HG02610 (cell line): Measurements from ENCODE around the gene DNHD1.

Source experiments
- ATAC-seq: cut with Tn5 transposase; IDR thresholded peaks from one replicate; pipeline ENCODE4 v1.9.1; 2021; ENCODE audit warnings: mild to moderate bottlenecking, moderate library complexity; ENCODE audit not compliant: unreplicated experiment

The DNHD1 gene

DNA sequence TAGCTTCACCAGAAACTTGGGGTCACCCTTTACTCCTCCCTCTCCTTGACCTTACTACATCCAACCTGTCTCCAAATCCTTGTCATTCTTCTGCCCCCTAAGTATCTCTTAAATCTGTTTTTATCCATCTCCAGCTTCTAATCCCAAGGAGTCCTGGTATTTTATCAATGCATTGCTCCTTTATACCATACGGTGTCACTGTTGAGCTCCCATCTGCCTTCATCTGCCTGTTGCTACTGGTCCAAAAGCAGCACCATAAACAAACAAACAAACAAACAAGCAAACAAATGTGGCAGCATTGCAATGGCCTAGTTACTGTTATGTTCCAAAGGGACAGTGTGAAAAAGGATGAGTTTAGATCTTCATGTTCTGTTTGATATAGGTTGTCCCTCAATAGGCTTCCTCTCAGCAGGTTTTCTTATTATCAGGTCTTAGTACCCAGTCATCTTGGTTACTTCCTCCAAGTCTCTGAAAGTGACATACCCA is 34.2 kb downstream of the DNHD1 start:
- peak; percentile 51 for ATAC-seq

DNA sequence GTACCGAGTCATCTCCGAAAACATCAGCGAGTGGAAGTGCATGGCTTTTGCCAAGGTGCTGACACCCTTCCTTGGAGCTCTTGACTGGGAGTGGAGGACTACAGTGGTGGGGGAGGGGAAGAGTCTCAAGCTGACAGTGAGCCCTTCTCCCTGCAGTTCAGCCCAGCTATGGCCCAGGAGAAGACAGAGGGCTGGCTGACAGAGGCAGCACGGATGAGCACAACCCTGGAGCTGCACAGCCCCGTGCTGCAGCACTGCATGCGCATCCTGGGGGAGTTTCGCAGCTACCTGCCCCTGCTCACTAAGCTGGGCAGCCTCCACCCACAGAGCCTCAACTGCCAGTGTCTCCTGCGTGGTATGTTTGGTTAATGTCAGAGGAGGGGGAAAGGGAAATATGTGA is 41.4 kb downstream of the DNHD1 start:
- ATAC-seq, result no peak

DNA sequence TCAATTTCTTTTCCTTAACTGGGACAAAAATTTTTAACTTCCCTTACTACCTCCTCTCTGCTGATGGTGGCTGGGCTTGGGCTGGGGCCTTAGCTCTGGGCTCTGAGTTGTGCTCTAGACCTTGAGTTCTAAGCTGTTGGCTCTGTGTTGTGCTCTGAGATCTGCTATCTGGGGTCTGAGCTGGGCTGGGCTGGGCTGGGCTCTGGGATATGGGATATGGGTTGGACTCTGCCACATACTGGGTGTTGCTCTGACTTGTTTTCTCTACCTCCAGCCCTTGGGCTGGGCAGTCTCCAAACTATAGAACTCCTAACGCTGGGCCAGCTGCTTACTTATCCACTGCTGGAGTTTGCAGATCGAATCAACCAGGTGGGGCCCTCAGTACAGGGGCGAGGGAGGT is 41.9 kb downstream of the DNHD1 start:
- ATAC-seq, result no peak

DNA sequence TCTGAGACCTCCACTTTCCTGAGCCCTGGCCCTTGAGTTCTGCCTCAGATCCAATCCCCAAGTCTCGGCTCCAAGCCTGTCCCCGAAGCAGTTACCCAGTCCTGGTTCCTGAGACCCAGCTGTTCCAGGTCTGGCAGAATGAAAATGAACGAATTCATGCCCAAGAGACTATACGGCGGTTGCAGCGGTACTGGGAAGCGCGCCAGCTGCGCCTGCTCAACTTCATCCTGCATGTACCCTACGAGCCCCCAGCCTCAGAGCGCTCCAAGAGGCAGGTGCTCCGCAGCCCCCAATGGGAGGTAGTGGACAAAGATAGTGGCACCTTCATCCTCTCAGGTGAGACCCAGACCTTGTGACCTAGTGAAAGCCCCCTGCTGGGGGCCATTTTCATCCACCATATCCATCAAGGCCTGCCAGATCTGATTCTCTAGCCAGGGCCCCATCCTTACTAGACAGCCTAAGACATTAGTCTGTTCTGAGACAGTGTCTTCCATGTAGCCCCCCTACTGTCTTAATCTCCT is 42.7 kb downstream of the DNHD1 start:
- ATAC-seq, result no peak

DNA sequence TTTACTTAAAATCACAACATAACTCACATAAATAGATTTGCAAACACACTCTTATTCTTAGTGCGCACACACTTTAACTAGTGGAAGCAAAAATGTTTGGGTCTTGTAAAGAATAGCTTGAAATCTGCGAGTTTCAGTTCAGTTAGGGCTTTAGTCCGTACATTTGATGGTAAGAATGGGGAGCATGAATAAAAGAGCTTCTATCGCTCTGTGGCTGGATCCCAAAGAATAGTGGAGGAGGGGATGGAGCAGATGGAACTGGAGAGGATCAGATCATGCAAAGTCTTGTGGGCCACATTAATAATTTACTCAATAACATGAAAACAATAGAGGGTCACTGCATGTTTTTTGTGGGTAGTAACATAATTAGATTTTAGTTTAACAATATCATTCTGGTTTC is 44.3 kb downstream of the DNHD1 start:
- ATAC-seq, result no peak

DNA sequence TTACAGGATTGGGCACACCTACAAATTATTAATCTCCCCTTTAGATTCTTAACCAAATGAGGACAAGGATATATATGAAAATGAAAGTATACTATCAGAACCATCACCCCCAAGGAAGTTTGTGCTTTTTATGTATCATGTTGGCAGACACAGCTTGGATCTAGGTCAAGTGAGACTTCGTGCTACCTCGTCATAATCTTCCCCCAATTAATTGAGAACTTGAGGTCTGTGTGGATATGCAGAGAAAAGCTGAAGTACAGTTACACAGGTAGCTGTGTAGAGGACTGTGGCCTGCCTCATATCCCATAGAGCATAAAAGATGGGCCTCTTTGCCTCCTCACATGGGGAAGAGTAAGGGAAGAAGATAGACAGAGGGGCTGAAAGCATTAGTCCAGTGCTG is 45.6 kb downstream of the DNHD1 start:
- no peak for ATAC-seq

DNA sequence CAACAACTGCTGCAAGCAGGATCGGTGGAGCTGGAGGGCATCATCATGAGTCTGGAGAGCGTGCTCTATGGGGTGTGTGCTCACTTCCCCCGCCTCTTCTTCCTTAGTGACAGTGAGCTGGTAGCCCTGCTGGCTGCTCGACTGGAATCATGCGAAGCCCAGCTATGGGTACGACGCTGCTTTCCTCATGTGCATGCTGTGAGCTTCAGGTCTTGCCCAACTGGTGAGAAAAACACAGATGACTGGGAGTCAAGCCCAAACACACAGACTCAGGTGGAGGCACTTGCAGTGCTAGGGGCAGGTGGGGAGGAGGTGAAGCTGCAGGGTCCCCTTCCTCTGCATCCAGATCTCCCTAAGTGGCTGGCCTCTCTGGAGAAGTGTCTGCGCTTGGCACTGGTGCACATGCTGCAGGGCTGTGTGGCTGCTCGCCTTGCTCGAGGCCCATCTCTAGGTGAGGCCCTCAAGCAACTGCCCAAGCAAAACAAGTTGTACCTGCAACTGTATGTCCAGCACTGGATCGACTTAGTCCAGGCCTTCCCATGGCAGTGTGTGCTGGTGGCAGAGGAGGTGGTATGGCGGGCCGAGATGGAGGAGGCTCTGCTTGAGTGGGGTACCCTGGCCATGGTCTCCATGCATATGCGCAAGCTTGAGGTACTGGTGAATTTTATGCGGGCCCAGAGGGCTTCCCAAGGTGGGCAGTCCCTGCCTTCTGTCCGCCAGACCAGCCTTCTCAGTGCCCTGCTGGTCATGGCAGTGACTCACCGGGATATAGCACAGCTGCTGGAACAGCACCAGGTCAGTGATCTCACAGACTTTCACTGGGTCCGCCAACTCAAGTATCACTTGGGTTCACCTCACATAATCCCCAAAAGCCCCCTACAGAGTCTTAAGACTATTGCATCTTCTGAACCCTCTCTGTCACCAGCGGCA is 48.1 kb downstream of the DNHD1 start:
- ATAC-seq, result no peak

DNA sequence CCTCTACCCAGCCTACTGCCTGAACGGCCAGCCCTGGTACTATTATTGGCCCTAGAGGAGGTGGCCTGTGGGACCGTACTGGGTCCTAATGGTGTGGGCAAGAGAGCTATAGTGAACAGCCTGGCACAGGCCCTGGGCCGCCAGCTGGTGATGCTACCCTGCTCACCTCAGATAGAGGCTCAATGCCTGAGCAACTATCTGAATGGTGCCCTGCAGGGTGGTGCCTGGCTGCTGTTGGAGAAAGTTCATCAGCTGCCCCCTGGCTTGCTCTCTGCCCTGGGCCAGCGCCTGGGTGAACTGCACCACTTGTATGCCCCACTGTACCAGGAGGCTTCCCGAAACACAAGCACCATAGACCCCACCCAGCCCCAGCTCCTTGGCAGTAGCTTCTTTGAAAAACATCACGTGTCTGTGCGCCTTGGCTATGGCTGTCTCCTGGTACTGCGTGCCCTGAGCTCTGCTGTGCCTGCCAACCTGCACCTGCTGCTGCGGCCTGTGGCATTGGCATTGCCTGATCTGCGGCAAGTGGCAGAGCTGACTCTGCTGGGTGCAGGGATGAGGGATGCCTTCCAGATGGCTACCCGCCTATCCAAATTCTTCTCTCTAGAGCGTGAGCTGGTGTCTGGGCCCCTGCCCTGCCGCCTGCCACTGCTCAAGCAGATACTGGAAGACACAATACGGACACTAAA is 49.0 kb downstream of the DNHD1 start:
- no peak for ATAC-seq

DNA sequence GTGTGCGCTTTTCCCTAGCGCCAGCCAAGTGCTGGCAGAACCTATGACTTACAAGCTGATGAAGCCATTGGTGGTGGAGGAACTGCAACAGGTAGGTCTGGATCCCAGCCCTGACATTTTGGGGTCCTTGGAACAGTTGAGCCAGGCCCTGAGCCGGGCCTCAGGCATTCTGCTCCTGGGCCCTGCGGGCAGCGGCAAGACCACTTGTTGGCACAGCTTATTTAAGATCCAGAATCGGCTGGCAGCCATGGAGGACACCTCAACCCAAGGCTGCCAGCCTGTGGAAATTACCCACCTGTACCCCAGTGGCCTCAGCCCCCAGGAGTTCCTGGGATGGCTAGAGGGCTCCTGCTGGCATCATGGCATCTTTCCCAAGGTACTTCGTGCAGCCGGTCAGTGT is 49.7 kb downstream of the DNHD1 start:
- no peak for ATAC-seq

DNA sequence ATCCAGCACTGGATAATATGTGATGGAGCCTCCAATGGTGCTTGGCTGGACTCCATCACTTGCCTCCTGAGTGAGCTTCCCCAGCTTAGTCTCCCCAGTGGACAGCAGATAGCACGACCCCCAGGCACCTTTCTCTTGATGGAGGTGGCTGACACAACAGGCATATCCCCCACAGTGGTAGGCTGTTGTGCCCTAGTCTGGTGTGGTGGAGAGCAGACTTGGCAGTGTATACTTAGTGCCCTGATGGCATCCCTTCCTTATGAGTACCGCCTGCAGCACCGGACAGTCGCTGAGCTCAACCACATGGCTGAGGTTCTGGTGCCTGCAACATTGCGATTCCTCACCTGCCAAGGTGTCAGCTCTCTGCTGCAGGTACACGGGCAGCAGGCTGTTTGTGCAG is 50.1 kb downstream of the DNHD1 start:
- no peak for ATAC-seq

DNA sequence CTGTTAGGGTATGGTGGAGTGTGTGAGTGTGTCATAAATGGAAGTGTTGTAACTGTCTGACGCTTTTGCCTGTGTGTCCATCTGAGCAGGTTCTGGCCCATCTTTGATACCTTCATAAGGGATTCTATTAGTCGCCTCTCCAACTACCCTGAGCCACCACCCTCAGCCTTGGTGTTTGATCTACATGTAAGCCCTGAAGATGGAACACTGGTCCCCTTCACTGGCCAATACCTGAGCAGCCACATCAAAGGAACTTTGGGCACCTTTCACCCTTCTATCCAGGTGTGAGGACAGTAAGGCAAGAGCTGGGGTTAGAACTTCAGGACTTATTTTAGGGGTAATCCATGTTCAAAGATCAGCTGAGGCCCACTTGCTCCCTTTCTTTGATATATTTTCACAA is 51.0 kb downstream of the DNHD1 start:
- ATAC-seq, result no peak

DNA sequence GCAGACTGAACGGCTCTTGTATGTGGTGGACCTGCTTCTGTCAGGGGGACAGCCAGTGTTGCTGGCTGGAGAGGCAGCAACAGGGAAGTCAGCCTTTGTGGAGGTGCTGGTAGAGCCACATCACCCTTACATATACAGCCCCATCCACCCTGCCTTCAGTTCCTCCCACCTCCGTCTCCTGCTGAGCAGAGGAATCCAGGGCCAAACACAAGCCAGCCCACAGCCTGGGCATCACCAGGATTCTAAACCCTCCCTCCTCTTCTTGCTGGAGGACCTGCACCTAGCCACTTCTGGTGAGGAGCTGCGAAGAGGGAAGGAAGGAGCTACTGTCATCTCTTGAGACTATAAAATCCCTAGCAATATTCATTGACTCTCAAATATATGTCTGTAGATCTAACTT is 51.6 kb downstream of the DNHD1 start:
- ATAC-seq, result no peak

DNA sequence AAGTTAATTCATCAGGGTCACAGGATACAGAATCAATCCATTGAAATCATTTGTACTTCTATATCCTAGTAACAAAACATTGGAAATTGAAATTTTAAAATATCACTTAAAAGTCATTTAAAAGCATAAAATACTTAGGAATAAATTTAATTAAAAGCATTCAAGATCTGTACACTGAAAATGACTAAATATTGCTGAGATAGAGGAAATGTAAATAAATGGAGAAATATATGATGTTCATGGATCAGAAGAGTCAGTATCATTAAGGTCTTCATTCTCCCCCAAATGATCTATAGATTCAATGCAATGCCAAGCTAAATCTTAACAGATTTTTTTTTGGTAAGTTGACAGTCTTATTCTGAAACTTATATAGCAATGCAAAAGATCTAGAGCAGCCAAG is 56.6 kb downstream of the DNHD1 start:
- ATAC-seq, result no peak

DNA sequence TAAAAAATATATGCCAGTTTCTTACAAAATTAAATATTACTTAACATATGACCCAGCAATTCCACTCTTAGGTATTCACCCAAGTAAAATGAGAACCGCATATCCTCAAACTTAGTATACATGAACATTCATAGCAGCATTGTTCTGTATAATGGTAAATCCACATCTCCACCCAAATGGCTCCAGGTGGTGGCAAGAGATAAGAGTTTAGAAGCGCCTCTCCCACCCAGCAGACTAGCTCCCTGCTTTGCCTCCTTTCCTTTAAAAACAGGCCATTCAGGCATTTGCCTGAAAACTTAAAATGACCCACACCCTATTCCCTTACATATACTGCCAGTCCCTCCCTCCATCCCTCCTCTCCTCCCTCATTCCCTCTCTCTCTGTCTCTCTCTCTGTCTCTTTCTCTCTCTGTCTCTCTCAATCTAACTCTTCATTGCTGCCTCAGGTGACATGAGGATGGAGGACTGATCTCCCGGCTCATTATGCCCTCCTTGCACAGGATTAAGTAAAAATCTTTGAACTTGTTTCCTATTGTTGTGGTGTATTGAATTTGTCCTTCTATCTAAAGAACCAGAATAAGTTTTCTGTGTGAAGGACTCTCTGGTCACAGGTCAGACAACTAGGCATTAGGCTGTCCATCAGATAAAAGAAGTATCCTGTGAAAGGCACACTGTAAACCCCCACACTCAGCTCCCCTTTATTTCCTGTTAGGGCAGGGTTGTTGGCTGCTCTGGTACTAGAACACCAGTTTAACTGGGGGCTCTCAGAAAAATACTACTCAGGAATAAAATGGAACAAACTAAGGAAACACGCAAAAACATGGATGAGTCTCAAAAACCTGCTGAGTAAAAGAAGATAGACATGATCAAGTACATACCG is 58.0 kb downstream of the DNHD1 start:
- ATAC-seq, result no peak

DNA sequence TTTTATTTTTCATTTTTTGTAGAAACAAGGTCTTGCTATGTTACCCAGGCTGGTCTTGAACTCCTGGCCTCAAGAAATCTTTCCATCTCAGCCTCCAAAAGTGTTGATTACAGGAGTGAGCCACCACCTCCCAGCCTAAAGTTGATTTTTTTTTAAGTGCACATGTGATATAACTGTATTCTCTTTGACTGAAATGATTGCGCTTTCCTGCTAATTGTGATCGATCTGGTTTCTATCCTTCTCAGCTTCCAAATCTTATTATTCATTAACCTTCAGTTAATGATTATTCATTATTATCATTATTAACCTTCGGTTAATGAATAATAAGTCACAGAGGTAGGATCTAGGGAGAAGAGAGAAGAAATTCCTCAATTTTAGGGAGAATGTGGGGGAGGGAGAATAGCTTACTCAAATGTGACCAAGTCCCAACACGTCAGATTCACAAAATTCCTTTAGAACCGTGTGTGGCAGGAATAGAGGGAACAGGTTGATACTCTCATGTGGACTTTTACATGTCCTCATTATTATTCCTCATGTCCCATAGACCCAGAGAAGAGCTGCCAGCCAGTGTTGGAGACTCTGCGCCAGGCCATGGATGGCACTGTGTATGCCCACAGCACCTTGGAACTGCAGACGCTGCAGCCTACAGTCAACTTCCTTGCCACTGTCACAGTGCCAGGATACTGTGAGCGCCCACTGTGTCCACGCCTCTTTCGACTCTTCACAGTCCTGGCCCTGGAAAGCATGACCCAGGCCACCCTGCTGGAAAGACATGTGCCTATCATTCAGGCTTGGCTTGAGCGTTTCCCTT is 59.3 kb downstream of the DNHD1 start:
- ATAC-seq, result no peak

DNA sequence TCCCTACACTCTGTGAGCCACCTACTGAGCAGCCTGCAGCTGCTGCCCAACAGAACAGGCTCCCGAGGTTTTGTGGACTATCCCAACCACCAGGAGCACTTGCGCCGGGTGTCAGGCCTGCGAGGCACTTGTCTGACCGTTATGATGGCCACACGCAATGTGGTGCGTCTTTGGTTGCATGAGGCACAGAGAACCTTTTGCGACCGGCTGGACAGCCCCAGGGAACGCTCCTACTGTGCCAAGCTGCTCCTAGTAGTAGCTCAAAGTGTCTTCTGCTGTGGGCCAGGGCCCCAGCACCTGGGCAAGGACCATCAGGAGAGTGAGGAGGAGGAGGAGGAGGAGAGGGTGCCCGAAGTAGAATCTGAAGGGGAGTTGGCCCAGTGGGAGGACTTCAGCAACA is 60.0 kb downstream of the DNHD1 start:
- ATAC-seq, result no peak

DNA sequence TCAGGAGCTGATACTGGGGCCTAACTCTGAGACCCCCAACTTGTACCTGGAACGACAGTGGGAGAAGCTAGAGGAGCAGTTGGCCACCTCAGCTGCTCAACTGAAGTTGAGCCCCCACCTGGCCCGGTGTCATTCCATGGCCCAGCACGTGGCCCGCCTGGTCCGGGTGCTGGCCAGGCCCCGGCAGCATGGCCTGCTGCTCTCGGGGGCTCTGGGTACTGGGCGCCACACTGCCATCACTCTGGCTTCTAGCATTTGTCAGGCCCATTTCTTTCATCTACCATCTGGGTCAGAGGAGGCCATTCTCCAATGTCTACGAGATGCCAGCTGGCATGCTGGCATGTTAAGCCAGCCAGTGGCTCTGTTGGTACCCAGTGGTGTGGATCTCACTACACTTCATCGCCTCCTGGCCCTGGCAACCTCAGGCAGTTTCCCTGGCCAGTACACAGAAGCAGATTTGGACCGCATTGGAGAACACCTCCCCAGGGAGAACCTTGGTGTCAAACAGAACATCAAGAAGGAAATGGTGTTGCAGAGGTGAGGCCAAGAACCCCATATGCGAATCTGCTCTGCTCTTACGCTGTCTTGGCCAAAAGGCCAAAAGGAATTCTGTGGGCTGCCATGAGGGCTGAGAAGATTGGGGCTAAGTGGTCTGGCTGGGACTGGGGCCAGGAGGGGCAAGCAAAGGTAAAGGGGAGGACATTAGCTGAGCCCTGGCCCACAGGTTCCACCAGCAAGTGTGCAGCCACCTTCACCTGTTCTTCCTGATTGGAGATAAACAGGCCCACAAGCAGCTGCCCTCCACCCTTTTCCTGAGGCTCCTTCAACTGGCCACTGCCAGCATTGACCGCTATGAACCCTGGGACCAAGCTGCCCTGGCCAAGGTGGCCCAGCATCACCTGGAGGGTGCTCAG is 60.9 kb downstream of the DNHD1 start:
- no peak for ATAC-seq

DNA sequence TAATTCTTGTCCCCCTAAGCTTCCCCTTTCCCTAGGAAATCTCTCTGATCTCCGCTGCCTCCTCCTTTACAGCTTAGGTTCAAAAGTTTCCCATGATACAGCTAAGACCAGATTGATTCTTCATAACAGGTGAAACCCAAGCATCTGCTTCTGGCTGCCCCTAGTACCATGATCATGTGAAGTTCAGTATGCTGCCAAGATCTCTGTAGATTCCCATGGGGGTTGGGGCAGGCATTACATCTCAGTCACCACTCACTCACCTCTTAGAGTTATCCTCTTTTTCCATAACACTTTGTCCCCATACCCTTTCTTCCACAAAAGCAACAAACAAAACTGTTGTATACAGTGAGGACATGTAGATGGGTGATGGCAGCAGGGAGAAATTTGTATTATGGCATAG is 62.3 kb downstream of the DNHD1 start:
- ATAC-seq, result no peak

DNA sequence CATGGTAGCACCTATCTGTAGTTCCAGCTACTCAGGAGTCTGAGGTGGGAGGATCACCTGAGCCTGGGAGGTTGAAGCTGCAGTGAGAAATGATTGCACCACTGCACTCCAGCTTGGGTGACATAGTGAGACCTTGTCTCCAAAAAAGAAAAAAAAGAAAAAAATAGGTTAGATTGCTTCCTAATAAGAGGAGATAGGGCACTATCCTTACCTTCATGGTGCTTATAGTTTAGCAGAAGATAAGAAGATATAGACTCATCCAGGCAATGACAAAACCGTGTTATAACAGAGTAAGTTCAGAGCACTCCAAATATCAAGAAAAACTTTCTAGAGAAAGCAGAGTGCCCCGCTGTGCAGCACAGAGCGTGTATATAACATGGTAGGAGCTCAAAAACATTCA is 64.2 kb downstream of the DNHD1 start:
- no peak for ATAC-seq
